Erythroblast (primary cell): ENCODE data around the gene NLRP6.

Experiments used
- GATA1 ChIP-seq: IDR thresholded peaks from 2 replicates; pipeline ENCODE4 v1.6.1; 2011; ENCODE audit warnings: low read depth, mild to moderate bottlenecking, control low read depth, low read length, moderate library complexity
- POLR2A ChIP-seq: IDR thresholded peaks from 2 replicates; pipeline ENCODE4 v1.6.1; 2011; ENCODE audit warnings: mild to moderate bottlenecking, low read length

- TF ChIP-seq POLR2A (no peak), GATA1 (no peak)
Measured at GRCh38 chr11:334264-334994, 56.2 kb downstream of the NLRP6 start.
